ENCODE measurements around the gene TFIP11. TPM values are rescaled to one million over a fixed set of nuclear protein-coding genes. Genes with fewer than 3 reads are reported as not detected.
A peak's percentile ranks its signal among the peaks of the same experiment; 100 is the strongest.

The TFIP11 gene
- total RNA-seq, 4 donors from 2014 or later = 30.7 to 66.7 (median 50.0) TPM

GRCh38 chr22:26544489-26544888 is 32.2 kb upstream of the TFIP11 start:
- peak overlapping the region; percentile 5 to 63 (median 31) for H3K27ac ChIP-seq
- no peak for TF ChIP-seq CTCF (IDR thresholded peaks at IDR 0.05)
- TF ChIP-seq POLR2A (IDR thresholded peaks at IDR 0.05) = no peak
- peaks cover 47 to 58% of the 10 kb centered on the region in 2 donors for H3K4me1 ChIP-seq
- intact Hi-C loops (cut with DNase I) = loop anchor here (10.0 kb wide), 1 partner anchor 60 kb away; the partner anchor contains the start of genes HPS4 and SRRD
- no peak overlapping the region for H3K4me3 ChIP-seq (replicated peaks in 1 of 3)
- no peaks in the 10 kb centered on the region for H3K27me3 ChIP-seq
- 13 to 80% methylated on average over 1 of the region's 1 CpG for WGBS, 2 donors
- no peaks in the 10 kb centered on the region for H3K9me3 ChIP-seq
- DNase-seq = peak; percentile 36 to 42
- peaks cover 9 to 15% of the 10 kb centered on the region in 2 donors for H3K36me3 ChIP-seq

- DNase-seq = no peak
- Histone ChIP-seq H3K27ac (peak overlapping the region in 1 of 3 donors; percentile 23), H3K36me3 (peaks cover 9 to 15% of the 10 kb centered on the region in 2 donors), H3K27me3 (no peaks in the 10 kb centered on the region), H3K4me3 (replicated peaks in 1 of 3) (no peak overlapping the region), H3K4me1 (peaks cover 35 to 42% of the 10 kb centered on the region in 2 donors), H3K9me3 (no peaks in the 10 kb centered on the region)
- 78 to 81% methylated on average over 3 of the region's 3 CpGs for WGBS, 2 donors
- intact Hi-C loops (cut with DNase I) = loop anchor here (10.0 kb wide), 1 partner anchor 58 kb away; the partner anchor contains the start of genes HPS4 and SRRD
- TF ChIP-seq CTCF (IDR thresholded peaks at IDR 0.05) (no peak), POLR2A (IDR thresholded peaks at IDR 0.05) (no peak)
Measured at GRCh38 chr22:26542831-26543230, 30.6 kb upstream of the TFIP11 start.

GRCh38 chr22:26541167-26541819 is 29.0 kb upstream of the TFIP11 start:
- H3K27me3 ChIP-seq = no peaks in the 10 kb centered on the region
- TF ChIP-seq CTCF (IDR thresholded peaks at IDR 0.05) (no peak), POLR2A (IDR thresholded peaks at IDR 0.05) (no peak)
- DNase-seq = no peak
- no peaks in the 10 kb centered on the region for H3K9me3 ChIP-seq
- intact Hi-C loops (cut with DNase I) = loop anchor here (10.0 kb wide), 1 partner anchor 56 kb away; the partner anchor contains the start of genes HPS4 and SRRD
- no peak overlapping the region for H3K27ac ChIP-seq
- no peak overlapping the region for H3K4me3 ChIP-seq (replicated peaks in 1 of 3)
- H3K36me3 ChIP-seq = peaks cover 9 to 19% of the 10 kb centered on the region in 2 donors
- H3K4me1 ChIP-seq = peaks cover 21 to 26% of the 10 kb centered on the region in 2 donors
- 100% methylated on average over 5 to 14 of the region's 47 CpGs for WGBS, 2 donors

GRCh38 chr22:26540119-26540518 is 27.8 kb upstream of the TFIP11 start:
- peaks cover 9 to 24% of the 10 kb centered on the region in 2 donors for H3K36me3 ChIP-seq
- 94 to 100% methylated on average over 2 of the region's 2 CpGs for WGBS, 2 donors

More at GRCh38 chr22:26540119-26540518, 27.8 kb upstream of the TFIP11 start:
- Histone ChIP-seq H3K27me3 (no peaks in the 10 kb centered on the region), H3K9me3 (no peaks in the 10 kb centered on the region), H3K4me3 (replicated peaks in 1 of 3) (no peak overlapping the region), H3K27ac (no peak overlapping the region), H3K4me1 (peaks cover 9 to 14% of the 10 kb centered on the region in 2 donors)
- intact Hi-C loops (cut with DNase I) = loop anchor here (10.0 kb wide), 1 partner anchor 55 kb away; the partner anchor contains the start of genes HPS4 and SRRD
- TF ChIP-seq CTCF (IDR thresholded peaks at IDR 0.05) (no peak), POLR2A (IDR thresholded peaks at IDR 0.05) (no peak)
- DNase-seq = no peak
